ENCODE measurements around the gene LMAN1. TPM values are rescaled to one million over a fixed set of nuclear protein-coding genes. Genes with fewer than 3 reads are reported as not detected.

Gene LMAN1
- total RNA-seq, 2 experiments from 2014 or later = 23.9 to 26.1 TPM

GRCh38 chr18:59387687-59388565, 28.9 kb upstream of the LMAN1 start:
- H3K27me3 ChIP-seq (ENCODE audit: control insufficient read depth in 1 of 2, insufficient read depth in 2 of 2, low read length in 2 of 2) = no peaks in the 10 kb centered on the region
- POLR2A ChIA-PET = no interaction called here
- Mint-ChIP-seq H3K4me3 (no peak overlapping the region), H3K9me3 (no peaks in the 10 kb centered on the region), H3K4me1 (ENCODE audit: low read depth) (no peaks in the 10 kb centered on the region), H3K27ac (no peak overlapping the region), H3K36me3 (ENCODE audit: low read depth) (no peaks in the 10 kb centered on the region), H3K27me3 (peaks cover 14% of the 10 kb centered on the region)
- CTCF ChIA-PET = interaction anchor here (0.9 kb wide), 1 partner anchor 14 kb away, joined by 3 read pairs; no protein-coding TSS in a partner anchor
- H3K4me1 ChIP-seq (ENCODE audit: insufficient read depth, low read length) = no peaks in the 10 kb centered on the region
- no peak overlapping the region for H3K4me3 ChIP-seq (ENCODE audit: low read length)
- TF ChIP-seq, protein P1, sequence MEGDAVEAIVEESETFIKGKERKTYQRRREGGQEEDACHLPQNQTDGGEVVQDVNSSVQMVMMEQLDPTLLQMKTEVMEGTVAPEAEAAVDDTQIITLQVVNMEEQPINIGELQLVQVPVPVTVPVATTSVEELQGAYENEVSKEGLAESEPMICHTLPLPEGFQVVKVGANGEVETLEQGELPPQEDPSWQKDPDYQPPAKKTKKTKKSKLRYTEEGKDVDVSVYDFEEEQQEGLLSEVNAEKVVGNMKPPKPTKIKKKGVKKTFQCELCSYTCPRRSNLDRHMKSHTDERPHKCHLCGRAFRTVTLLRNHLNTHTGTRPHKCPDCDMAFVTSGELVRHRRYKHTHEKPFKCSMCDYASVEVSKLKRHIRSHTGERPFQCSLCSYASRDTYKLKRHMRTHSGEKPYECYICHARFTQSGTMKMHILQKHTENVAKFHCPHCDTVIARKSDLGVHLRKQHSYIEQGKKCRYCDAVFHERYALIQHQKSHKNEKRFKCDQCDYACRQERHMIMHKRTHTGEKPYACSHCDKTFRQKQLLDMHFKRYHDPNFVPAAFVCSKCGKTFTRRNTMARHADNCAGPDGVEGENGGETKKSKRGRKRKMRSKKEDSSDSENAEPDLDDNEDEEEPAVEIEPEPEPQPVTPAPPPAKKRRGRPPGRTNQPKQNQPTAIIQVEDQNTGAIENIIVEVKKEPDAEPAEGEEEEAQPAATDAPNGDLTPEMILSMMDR (IDR thresholded peaks at IDR 0.05) = no peak
- H3K36me3 ChIP-seq (ENCODE audit: insufficient read depth, low read length) = no peaks in the 10 kb centered on the region
- ATAC-seq (ENCODE audit: poor library complexity) (no peak), DNase-seq (no peak)
- no peaks in the 10 kb centered on the region for H3K9me3 ChIP-seq (ENCODE audit: control insufficient read depth in 1 of 2, insufficient read depth in 1 of 2, low read length in 2 of 2)
- intact Hi-C loops (cut with DNase I, micrococcal nuclease) = no loop called here
- H3K27ac ChIP-seq (ENCODE audit: low read depth in 1 of 2, low read length in 2 of 2) = no peak overlapping the region

DNA sequence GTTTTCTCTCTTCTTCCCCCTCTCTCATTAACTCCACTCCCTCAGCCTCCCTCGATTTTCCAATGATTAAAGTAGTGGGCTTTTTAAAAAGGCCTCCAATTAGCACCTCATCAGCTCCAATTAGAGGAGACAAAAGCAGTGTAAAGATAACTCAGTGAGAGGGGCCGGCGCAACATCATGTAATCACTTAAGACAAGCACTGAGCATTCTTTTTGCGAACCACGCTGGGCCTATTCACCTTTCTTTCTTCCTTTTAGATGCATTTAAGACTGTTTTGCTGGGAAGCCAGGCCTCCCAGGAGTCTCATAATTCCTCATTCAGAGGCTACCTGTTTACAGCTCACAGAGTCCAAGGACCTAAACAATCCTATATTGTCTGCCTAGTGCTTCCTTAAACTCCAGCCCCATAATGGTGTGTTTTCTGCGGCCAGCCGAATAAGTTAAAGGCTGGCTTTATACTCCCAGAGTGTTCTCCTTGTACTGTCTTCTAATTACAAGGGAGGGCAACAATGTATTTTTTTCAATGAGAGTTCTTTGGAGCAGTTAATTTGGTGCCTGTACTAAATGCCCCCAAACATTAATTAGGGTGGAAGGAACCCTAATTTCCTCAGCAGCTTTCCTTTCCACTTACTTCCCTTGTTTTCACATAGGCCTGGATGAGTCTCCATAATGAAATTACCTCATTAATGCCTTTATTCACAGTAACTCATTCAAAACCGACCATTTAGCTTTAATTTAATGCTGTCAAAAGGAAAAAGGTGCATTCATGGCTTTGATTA, 28.0 kb upstream of the LMAN1 start:
- TF ChIP-seq, protein P1 (IDR thresholded peaks at IDR 0.05) = no peak
- CTCF ChIA-PET = no interaction called here

GRCh38 chr18:59385191-59385590, 26.1 kb upstream of the LMAN1 start:
- CTCF ChIA-PET = no interaction called here

More for the DNA sequence above, 28.0 kb upstream of the LMAN1 start:
- Histone ChIP-seq H3K36me3 (ENCODE audit: insufficient read depth, low read length) (no peaks in the 10 kb centered on the region), H3K27ac (ENCODE audit: low read depth in 1 of 2, low read length in 2 of 2) (no peak overlapping the region), H3K4me3 (ENCODE audit: low read length) (no peak overlapping the region), H3K27me3 (ENCODE audit: control insufficient read depth in 1 of 2, insufficient read depth in 2 of 2, low read length in 2 of 2) (no peaks in the 10 kb centered on the region), H3K4me1 (ENCODE audit: insufficient read depth, low read length) (no peaks in the 10 kb centered on the region), H3K9me3 (ENCODE audit: control insufficient read depth in 1 of 2, insufficient read depth in 1 of 2, low read length in 2 of 2) (no peaks in the 10 kb centered on the region)
- Mint-ChIP-seq H3K4me1 (ENCODE audit: low read depth) (no peaks in the 10 kb centered on the region), H3K27ac (no peak overlapping the region), H3K9me3 (no peaks in the 10 kb centered on the region), H3K4me3 (no peak overlapping the region), H3K36me3 (ENCODE audit: low read depth) (no peaks in the 10 kb centered on the region), H3K27me3 (peaks cover 6% of the 10 kb centered on the region)
- POLR2A ChIA-PET = no interaction called here
- DNase-seq (no peak), ATAC-seq (ENCODE audit: poor library complexity) (no peak)
- intact Hi-C loops (cut with DNase I, micrococcal nuclease) = no loop called here

More at GRCh38 chr18:59385191-59385590, 26.1 kb upstream of the LMAN1 start:
- H3K27ac ChIP-seq (ENCODE audit: low read depth in 1 of 2, low read length in 2 of 2) = no peak overlapping the region
- no peak overlapping the region for H3K4me3 Mint-ChIP-seq
- POLR2A ChIA-PET = no interaction called here
- no peaks in the 10 kb centered on the region for H3K4me1 Mint-ChIP-seq (ENCODE audit: low read depth)
- no peaks in the 10 kb centered on the region for H3K4me1 ChIP-seq (ENCODE audit: insufficient read depth, low read length)
- intact Hi-C loops (cut with DNase I, micrococcal nuclease) = no loop called here
- no peaks in the 10 kb centered on the region for H3K9me3 Mint-ChIP-seq
- H3K27me3 Mint-ChIP-seq = peaks cover 13% of the 10 kb centered on the region
- no peaks in the 10 kb centered on the region for H3K36me3 Mint-ChIP-seq (ENCODE audit: low read depth)
- H3K9me3 ChIP-seq (ENCODE audit: control insufficient read depth in 1 of 2, insufficient read depth in 1 of 2, low read length in 2 of 2) = no peaks in the 10 kb centered on the region
- H3K27me3 ChIP-seq (ENCODE audit: control insufficient read depth in 1 of 2, insufficient read depth in 2 of 2, low read length in 2 of 2) = no peaks in the 10 kb centered on the region
- no peak overlapping the region for H3K4me3 ChIP-seq (ENCODE audit: low read length)
- H3K36me3 ChIP-seq (ENCODE audit: insufficient read depth, low read length) = no peaks in the 10 kb centered on the region
- no peak for ATAC-seq (ENCODE audit: poor library complexity)
- H3K27ac Mint-ChIP-seq = no peak overlapping the region
- DNase-seq = no peak
- TF ChIP-seq, protein P1 (IDR thresholded peaks at IDR 0.05) = no peak

Measured in CD4-positive, alpha-beta T cell (primary cell).